ENCODE results near the gene DEPDC1.
"Not testable (repeated sequence)": the region's sequence is repeated elsewhere in the genome, so short reads cannot be mapped to it uniquely, and the experiment has no call there.

Gene DEPDC1

DNA sequence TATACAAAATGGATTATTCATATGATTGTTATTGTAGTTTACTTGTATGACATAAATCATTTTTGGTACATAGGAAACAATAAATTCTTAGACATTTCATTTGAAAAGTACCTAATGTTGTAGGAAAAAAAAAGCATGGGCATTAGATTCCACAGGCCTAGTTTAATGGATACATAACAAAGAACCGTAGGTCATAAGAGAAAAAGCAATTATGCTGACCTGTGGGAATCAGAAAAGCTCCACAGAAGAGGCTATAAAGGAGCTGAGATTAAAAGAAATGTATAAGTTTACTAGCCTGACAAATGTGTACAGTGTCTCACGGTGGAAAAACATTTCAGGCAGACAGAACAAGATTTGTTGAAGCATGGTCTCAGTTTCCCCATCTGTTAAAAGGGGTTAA is 3.7 kb downstream of the DEPDC1 start:
- no peak for DNase-seq (ENCODE audit: low spot score)
- TF ChIP-seq, protein P1, sequence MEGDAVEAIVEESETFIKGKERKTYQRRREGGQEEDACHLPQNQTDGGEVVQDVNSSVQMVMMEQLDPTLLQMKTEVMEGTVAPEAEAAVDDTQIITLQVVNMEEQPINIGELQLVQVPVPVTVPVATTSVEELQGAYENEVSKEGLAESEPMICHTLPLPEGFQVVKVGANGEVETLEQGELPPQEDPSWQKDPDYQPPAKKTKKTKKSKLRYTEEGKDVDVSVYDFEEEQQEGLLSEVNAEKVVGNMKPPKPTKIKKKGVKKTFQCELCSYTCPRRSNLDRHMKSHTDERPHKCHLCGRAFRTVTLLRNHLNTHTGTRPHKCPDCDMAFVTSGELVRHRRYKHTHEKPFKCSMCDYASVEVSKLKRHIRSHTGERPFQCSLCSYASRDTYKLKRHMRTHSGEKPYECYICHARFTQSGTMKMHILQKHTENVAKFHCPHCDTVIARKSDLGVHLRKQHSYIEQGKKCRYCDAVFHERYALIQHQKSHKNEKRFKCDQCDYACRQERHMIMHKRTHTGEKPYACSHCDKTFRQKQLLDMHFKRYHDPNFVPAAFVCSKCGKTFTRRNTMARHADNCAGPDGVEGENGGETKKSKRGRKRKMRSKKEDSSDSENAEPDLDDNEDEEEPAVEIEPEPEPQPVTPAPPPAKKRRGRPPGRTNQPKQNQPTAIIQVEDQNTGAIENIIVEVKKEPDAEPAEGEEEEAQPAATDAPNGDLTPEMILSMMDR (IDR thresholded peaks at IDR 0.05) = no peak
- no peak overlapping the region for H3K4me3 ChIP-seq
- H3K27ac ChIP-seq = no peak overlapping the region

DNA sequence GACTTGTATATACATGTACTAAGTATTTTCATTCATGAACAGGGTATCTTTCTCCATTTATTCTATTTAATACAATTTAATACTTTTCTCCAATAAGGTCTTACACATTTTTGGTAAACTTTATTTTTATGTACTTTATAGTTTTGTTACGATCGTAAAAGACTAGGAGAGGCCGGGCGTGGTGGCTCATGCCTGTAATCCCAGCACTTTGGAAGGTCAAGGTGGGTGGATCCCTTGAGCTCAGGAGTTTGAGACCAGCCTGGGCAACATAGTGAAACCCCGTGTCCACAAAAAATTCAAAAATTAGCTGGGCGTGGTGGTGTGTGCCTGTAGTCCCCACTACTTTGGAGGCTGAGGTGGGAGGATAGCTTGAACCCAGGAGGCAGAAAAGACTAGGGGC is 4.6 kb downstream of the DEPDC1 start:
- not testable (repeated sequence) for H3K4me3 ChIP-seq; DNase-seq (ENCODE audit: low spot score); H3K27ac ChIP-seq

DNA sequence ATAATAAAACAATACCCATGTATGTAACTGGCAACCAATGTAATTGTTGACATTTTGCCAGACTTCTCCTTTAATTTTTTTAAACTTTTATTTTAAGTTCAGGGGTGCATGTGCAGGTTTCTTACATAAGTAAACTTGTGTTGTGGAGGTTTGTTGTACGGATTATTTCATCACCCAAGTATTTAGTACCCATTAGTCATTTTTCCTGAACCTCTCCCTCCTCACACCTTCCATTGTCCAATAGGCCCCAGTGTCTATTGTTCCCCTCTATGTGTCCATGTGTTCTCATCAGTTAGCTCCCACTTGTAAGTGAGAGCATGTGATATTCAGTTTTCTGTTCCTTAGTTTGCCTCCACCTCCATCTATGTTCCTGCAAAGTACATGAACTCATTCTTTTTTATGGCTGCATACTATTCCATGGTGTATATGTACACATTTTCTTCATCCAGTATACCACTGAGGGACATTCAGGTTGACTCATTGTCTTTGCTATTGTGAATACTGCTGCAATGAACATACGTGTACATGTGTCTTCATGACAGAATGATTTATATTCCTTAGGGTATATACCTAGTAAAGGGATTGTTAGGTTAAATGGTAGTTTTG is 6.7 kb downstream of the DEPDC1 start:
- H3K4me3 ChIP-seq = no peak overlapping the region
- no peak overlapping the region for H3K27ac ChIP-seq
- no peak for DNase-seq (ENCODE audit: low spot score)
- TF ChIP-seq, protein P1 (IDR thresholded peaks at IDR 0.05) = no peak

DNA sequence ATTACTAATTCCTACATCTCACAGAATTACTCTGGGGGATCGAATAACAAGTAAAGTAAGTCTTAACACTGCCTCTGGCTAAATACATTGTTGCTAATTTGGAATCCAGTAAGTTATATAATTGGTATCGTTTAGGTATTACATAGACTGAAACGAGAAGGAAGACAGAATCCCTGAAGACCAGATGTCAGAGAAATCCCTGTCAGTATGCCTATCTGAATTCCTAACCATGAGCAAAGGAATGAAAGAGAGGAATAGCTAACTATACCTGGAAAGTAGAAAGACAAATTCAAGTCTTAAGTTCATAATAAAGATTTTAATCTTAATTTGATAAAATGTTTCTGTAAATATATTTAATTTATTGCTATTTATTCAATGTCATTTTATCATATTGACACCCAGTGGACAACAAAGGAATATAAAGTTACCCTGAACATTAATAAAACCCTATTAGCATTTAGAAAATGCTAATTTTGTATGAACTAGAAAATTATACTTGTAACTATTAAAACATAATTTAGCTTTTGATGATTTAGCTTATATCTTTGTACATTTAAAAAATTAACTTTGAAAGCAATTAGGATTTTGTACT is 11.4 kb downstream of the DEPDC1 start:
- TF ChIP-seq, protein P1 (IDR thresholded peaks at IDR 0.05) = no peak
- no peak for DNase-seq (ENCODE audit: low spot score)
- Histone ChIP-seq H3K27ac (no peak overlapping the region), H3K4me3 (no peak overlapping the region)

DNA sequence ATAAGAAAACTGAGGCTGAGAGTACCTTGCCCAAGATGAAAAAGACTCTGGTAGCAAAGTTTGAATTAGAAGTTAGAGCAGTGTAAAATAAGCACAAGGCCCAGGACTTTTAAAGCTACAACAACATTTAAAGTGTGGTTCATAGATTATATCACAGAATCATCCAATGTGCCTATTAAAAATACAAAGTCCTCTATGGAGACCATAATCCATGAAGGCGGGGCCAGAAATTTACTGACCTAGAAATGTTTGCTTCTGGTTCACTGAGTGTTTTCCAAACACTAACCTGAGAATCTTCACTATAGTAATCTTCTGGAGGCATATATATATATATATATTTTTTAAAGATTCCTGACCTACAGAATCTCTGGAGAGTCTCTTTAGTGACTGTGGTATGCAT is 12.3 kb downstream of the DEPDC1 start:
- DNase-seq (ENCODE audit: low spot score) = no peak
- TF ChIP-seq, protein P1 (IDR thresholded peaks at IDR 0.05) = no peak
- H3K27ac ChIP-seq = no peak overlapping the region
- H3K4me3 ChIP-seq = no peak overlapping the region

DNA sequence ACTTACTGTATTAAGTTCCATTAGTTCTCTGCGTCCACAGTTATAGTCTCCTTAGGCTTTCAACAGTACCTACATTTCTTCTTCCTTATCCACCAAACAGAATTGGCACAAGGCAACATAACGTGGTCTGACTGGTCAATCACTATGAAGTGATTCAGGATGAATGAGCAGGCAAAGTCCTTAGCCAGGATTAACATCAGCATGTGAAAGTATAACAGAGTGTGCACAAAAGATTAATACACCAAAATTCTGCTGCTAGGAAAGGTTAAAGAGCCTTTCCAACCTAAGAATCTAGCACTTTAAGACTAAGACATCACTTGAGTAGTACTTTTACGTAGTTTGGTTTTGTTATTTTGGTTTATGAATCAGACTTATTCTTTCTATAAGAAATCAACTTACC is 15.8 kb downstream of the DEPDC1 start:
- TF ChIP-seq, protein P1 (IDR thresholded peaks at IDR 0.05) = no peak
- no peak for DNase-seq (ENCODE audit: low spot score)
- no peak overlapping the region for H3K27ac ChIP-seq
- H3K4me3 ChIP-seq = no peak overlapping the region

DNA sequence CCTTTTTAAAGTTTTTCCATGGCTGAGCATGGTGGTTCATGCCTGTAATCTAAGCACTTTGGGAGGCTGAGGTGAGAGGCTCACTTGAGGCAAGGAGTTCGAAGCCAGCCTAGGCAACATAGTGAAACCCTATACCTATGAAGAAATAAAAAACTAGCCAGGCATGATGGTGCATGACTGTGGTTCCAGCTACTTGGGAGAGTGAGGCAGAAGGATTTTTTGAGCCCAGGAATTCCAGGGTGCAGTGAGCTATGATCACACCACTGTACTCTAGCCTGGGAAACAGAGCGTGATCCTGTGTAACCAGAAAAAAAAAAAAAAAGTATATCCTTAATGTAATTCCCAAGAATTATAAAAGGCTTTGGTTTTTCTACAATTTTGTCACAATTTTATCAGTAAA is 17.4 kb downstream of the DEPDC1 start:
- TF ChIP-seq, protein P1 (IDR thresholded peaks at IDR 0.05) = no peak
- Histone ChIP-seq H3K4me3 (no peak overlapping the region), H3K27ac (no peak overlapping the region)
- no peak for DNase-seq (ENCODE audit: low spot score)
